Measurements from ENCODE around the gene CMTM8.
"Not testable (repeated sequence)": the region's sequence is repeated elsewhere in the genome, so short reads cannot be mapped to it uniquely, and the experiment has no call there.

The CMTM8 gene

GRCh38 chr3:32375596-32375930 is 137.1 kb downstream of the CMTM8 start:
- DNase-seq (ENCODE audit: low read depth, low spot score) = no peak

DNA sequence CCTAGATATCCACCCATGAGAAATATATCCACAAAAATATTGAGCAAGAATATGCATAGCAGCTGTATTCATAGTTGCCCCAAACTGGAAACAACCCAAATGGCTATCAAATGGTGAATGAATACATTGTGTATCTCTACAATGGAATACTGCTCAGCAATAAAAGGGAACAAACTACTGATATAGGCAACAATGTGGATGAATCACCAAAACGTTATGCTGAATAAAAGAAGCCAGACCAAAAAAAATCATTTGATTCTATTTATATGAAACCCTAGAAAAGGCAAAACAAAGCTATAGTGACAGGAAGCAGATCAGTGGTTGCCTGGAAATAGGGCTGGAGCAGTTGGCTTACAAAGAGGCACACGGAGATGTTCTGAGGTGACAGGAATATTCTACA is 137.6 kb downstream of the CMTM8 start:
- DNase-seq (ENCODE audit: low read depth, low spot score) = no peak

DNA sequence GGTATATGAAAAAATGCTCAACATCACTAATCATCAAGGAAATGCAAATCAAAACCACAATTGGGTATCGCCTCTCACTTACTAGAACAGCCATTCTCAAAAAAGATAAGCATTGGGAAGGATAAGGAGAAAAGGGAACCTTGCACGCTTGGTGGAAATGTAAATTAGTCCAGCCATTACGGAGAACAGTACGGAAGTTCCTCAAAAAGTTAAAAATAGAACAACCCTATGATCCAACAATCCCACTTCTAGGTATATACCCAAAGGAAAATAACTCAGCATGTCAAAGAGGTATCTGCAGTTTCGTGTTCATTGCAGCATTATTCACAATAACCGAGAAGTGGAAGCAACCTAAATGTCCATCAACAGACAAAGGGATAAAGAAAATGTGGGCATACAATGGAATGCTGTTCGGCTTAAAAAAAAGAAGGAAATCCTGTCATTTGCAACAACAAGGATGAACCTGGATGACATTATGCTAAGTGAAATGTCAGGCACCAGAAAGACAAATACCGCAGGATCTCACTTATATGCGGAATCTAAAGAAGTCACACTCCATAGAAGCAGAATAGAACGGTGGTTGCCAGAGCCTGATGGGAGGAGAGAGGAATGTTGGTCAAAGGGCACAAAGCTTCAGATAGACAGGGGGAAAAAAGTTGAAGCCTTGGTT is 141.5 kb downstream of the CMTM8 start:
- DNase-seq (ENCODE audit: low read depth, low spot score) = no peak

- DNase-seq (ENCODE audit: low read depth, low spot score) = no peak
These were observed 143.4 kb downstream of the CMTM8 start for GRCh38 chr3:32381922-32382321.

DNA sequence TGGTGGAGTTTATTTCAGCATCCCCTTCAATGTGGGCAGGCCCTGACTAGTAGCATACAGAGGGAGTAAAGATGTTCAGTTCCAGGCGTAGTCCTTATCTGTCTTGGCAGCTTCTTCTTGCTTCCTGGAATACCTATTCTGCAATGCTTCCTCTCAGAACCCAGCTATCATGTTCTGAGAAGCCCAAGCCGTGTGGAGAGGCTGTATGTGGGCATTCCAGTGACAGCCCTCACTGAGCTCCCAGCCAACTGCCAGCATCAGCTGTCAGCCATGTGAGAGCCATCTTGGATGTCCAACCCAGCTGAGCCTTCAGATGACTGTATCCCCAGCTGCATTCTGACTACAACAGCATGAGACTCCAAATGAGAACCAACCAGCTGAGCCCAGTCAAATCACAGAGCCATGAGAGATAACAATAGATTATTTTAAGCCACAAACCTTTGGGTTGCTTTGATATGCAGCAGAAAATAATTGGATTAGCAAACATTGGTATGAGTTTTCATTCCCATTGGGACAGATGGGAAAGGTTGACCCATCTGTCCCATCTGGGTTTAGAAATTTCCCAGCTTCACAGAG is 144.7 kb downstream of the CMTM8 start:
- DNase-seq (ENCODE audit: low read depth, low spot score) = no peak

DNA sequence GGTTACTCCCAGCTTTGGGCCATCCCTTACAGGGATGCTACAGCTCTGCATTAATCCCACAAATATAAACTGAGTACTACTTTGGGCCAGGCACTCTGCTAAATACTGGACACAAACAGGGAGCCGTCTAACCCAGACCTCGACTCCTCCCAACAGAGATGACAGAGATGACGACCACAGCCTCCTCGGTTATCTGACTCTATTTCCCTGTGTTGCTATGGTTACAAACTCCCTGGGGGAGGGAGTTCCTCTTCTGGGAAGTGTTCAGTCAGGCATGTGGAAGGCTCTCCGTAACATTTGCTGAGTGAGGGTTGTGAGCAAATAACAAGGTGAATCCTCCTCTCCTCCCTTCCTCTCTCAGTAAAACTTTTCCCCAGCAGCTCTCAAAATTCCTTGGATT is 146.5 kb downstream of the CMTM8 start:
- DNase-seq (ENCODE audit: low read depth, low spot score) = no peak

DNA sequence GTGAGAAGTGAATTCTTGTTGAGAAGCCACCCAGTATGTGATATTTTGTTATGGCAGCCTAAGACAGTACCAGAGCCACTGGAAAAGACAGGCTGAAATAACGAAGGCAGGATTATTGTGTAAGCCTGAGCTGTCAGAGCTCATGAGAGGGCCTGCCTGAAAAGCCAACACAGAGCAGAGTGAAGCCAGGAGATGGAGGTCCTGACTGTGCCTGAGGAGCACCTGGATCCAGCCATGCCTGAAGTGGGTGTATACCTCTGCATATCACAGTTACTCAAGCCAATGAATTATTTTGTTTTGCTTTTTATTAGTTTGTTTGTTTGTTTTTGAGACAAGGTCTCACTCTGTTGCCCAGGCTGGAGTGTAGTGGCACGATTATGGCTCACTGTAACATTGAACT is 149.0 kb downstream of the CMTM8 start:
- DNase-seq (ENCODE audit: low read depth, low spot score) = no peak

- DNase-seq (ENCODE audit: low read depth, low spot score) = not testable (repeated sequence)
These were observed 151.1 kb downstream of the CMTM8 start for GRCh38 chr3:32389577-32389976.

DNA sequence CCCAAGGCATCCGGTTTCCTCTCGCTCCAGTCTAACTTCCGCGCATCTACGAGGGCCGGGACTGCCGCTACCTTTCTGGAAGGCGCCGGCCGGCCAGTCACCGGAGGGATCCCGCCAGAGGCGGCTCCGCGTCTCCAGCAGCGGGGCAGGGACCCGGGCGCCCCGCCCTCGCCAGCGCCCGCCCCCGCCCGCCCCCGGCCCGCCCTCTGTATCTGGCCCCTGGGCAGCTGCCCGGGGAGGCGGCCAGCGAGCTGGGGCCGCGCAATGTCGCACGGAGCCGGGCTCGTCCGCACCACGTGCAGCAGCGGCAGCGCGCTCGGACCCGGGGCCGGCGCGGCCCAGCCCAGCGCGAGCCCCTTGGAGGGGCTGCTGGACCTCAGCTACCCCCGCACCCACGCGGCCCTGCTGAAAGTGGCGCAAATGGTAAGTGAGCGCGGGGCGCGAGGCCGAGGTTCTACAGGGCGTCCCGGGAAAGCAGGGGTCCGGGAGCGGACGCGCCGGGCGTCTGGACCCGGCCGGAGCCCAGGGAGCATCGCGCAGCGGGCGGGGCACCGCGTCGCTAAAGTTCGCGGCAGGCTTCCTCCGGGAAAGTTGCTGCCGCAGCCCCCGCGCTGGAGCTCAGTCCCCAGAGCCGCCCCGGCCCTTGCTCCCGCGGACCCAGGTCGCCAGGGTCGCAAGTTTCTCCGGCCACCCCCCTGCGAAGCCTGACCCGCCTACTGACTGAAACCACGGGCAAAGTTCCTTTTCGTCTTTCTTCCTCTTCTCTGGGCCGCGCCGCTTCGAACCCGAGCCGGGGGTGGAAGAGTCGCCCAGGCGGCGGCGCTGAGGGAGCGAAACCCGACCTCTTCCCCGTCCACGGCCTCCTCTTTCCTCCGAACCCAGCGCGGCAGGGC is 153.4 kb downstream of the CMTM8 start, which contains the start of gene CMTM7:
Gene CMTM7 (plus strand): TSS at position 211 of the 893 bp plus-strand sequence. CDS start 54 bp downstream, at position 265.
- DNase-seq (ENCODE audit: low read depth, low spot score) = no peak

- no peak for DNase-seq (ENCODE audit: low read depth, low spot score)
These were observed 154.2 kb downstream of the CMTM8 start for GRCh38 chr3:32392536-32393302.

DNA sequence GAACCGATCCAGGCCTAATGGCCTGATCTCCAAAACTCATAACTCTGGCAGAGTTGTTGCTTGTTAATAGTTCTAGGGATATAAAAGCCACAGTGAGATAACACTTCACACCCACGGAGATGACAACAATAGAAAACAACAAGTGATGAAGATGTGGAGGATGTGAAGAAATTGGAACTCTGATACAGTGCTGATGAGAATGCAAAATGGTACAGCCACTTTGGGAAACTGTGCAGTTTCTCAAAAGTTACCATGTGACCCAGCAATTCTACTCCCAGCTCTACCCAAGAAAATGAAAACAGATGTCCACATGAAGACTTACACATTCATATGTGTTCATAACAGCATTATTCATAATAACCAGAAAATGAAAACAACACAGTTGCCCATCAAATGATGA is 157.0 kb downstream of the CMTM8 start:
- no peak for DNase-seq (ENCODE audit: low read depth, low spot score)

DNA sequence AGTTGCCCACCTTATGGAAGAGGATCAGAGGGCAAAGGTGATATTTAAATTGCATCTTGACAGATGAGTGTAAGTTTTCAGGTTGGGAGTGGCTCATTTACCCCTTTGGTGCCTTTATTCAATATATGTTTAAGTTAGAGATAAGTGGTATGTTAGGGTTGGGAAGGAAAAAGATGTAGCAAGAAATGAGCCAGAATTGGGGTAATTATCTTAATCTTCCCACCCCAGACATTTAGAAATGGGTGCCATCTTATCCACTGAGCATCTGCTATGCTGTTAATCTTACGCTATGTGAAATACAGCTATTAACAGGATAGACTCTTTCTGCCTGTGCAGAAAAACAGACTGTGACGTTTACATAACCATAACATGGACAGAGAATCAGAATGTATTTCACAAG is 159.5 kb downstream of the CMTM8 start:
- DNase-seq (ENCODE audit: low read depth, low spot score) = no peak

GRCh38 chr3:32398531-32398930 is 160.1 kb downstream of the CMTM8 start:
- DNase-seq (ENCODE audit: low read depth, low spot score) = no peak

GRCh38 chr3:32399030-32399620 is 160.6 kb downstream of the CMTM8 start:
- DNase-seq (ENCODE audit: low read depth, low spot score) = no peak

DNA sequence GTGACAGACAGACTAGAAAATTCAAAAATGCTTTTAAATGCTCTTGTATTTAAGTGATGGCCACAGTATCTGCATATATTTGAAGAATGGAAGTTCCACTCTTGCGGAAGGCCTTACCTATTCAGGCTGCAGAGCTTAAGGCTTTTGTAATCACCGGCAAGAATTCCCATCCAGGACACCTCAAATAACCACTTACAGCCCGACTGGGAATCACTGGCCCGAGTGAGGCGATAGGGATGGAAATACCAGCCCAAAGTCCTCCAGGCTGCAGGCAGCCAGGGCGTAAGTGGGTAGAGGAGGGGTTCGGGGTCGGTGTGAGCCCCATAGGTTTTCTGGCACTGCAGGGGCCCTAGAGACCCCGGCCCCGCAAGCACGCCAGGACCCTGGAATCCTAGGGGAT is 162.6 kb downstream of the CMTM8 start:
- DNase-seq (ENCODE audit: low read depth, low spot score) = no peak

GRCh38 chr3:32401556-32402081 is 163.1 kb downstream of the CMTM8 start:
- DNase-seq (ENCODE audit: low read depth, low spot score) = no peak

DNA sequence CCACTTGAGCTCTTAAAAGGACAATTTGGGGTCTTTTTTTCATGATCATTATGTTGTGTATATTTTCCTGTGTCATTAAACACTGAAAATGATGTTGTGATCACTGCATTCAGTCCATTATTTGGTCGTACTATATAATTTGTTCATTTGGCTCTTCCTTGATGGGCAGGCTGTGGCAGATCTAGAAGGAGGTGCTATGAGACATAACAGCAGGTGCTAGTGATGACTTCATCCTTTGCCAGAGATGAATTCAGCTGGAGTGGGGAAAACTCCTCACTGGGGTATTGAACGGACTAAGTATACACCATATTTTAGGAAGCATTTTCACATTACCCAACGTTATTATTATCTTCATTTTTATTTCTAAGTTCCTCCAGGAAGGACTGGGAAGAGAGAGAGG is 165.2 kb downstream of the CMTM8 start:
- no peak for DNase-seq (ENCODE audit: low read depth, low spot score)

GRCh38 chr3:32404714-32405113 is 166.2 kb downstream of the CMTM8 start:
- DNase-seq (ENCODE audit: low read depth, low spot score) = no peak

DNA sequence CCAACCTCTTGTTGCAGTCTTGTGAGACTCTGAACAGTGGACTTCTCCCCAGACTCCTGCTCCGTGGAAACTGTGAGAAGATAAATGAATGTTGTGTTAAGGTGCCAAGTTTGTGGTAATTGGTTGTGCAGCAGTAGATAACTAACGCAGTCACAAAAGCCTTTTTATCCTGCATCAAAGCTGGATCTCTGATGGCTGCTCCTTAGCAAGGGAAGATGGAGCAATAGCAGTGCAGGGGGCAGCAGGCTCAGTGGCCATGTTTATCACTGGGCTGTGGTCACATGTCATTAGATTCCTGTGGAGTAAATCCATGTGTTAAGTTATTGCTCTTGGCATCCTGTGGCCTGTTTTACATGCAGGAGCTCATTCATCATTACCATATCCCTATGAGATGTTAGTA is 166.7 kb downstream of the CMTM8 start:
- DNase-seq (ENCODE audit: low read depth, low spot score) = no peak

- no peak for DNase-seq (ENCODE audit: low read depth, low spot score)
These were observed 167.3 kb downstream of the CMTM8 start for GRCh38 chr3:32405711-32406323.

All from brain pericyte (primary cell).